KG1 (cell line): ENCODE data around the gene SLC13A3.

Source experiments
- DNase-seq: peaks from one replicate; lab custom pipeline; 2025; lab: John Stamatoyannopoulos, UW

SLC13A3 gene

DNA sequence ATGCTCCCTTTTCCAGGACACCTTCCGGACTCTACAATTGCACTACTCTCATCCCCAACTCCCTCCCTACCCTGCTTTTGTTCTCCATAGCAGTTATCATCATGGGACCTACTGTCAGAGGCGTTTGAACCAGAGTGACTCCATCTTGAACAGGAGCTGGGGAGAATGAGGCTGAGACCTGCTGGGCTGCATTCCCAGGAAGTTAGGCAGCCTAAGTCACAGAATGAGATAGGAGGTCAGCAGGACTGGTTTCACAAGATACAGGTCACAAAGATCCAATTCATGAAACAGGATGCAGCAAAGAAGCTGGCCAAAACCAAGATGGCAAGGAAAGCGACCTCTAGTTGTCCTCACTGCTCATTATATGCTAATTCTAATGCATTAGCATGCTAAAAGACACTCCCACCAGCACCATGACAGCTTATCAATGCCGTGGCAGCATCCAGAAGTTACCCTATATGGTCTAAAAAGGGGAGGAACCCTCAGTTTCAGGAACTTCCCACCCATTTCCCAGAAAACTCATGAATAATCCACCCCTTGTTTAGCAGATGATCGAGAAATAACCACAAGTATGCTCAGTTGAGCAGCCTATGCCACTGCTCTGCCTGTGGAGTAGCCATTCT lies 15.6 kb downstream of the SLC13A3 start:
- DNase-seq, result no peak

DNA sequence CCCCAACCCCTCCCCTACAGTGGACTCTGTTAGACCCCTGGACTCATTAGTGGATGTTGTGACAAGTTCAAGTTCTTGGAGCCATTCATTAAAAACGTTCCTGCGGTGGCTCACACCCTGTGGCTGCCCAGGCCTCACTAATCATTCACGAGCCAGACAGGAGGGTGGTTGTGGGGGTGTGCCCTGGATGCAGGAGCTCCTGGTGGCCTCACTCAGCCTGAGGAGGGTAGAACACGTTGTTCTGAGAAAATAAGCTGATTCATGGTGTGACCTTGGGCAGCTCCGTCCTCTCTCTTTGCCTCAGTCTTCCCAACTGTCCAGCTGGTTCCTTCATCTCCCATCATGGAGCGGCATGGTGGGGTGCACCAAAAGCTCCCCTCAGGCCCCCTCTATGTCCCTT lies 16.7 kb downstream of the SLC13A3 start:
- no peak for DNase-seq

DNA sequence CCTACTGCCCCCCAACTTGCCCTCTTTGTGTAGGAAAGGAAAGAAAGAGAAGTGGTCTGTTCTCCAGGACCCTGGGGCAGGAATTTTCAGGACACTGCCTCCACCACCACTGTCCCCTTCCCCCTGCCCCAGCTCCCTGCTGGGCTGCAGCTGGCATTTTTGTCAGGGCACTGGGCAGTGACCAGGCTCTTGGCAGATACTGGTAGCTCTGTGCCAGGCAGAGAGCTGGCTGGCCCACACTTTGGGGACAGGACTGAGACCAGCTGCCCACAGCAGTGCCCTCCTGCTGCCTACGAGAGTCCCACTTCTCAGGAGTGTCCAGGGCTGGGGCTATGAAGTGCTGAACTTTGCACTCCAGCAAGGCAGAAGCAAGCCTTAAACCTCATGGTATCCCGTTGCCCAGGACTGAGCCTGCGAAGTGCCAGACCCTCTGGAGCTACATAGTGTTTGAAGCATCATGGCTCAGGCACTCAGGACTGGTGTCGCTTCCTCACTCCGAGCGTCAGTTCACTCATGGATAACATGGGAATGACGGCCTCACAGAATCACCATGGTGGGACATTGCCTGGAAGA lies 19.3 kb downstream of the SLC13A3 start:
- no peak for DNase-seq

DNA sequence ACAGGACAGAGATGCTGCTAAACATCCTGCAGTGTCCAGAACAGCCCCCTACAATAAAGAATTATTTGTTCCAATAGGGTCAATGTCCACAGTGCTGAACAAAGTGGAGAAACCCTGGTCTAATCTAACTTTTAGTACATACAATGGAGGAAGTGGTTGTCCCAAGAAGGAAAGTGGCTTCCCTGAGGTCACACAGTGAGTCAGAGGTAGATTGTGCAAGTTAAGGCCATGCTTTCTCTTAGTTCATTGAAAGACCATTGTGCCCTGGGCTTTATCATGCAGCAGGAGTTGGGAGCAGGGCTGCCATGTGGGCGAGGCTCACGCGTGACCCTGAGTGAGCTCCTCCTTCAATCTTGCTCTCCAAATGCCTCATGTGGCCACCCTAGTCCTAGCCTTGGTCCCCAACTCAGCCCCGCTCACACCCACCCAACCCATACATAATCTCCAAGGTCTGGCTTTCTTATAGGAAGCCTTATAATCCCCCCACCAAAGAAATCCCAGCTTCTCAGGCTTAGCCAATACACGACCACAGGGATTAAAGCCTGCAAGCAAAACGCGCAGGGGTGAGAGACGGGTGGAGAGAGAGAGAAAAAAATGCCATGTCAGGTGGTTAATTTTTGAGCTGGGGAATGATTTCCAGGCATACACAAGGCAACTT lies 19.9 kb downstream of the SLC13A3 start:
- no peak for DNase-seq

DNA sequence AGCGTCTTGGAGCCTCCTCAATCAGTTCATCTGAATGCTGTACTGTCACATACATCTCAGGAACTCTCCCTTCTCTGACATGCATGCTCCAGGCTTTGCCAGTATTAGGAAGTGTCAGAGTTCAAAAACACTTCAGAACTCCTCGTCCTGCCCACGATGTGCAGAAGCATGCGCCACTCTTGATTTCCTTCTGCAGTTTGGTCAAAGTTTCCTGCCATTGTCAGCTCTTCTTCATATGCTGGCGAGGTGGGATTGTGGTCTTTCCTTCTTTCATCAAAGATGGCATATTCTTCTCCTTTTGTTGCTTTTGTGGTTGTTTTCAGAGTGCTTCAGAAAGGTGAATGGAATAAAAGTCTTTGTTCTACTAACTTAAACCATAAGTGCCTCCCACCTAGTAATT lies 21.0 kb downstream of the SLC13A3 start:
- DNase-seq, result no peak

DNA sequence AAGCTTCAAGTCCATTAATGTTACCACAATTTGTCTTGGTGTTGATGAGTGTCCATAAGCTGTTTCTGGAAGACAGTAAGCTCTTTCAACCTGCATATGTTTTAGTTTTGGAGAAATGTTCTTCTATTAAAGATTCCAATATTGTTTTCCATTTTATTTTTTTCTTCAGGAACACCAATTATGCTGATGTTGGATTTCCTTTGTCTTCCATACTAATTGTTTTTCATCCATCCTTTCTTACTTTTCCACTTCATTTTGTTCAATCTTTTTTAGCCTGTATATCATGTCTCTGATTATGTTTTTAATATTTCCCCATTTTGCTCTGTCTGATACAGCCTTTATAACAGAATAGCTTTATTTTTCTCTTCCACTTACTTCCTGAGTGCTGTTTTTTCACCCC lies 21.9 kb downstream of the SLC13A3 start:
- no peak for DNase-seq

DNA sequence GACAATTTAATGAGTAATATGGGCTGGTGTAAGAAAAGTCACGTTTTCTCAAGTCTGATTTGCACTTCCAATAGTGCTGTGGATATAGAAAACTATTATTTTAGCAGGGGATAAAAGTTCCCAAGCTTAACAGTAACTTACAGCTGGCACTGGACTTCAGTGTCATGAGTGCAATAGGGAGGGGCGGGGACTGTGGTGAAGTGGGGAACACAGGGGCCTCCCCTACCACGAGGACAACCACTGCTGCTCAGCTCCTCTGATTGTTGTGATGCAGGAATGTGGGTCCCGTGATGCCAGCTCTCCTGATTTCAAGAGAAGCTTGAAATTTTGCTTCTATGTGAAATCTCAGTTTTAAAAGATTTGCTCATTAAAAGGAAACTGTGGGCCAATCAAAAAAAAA lies 24.0 kb downstream of the SLC13A3 start:
- no peak for DNase-seq

DNA sequence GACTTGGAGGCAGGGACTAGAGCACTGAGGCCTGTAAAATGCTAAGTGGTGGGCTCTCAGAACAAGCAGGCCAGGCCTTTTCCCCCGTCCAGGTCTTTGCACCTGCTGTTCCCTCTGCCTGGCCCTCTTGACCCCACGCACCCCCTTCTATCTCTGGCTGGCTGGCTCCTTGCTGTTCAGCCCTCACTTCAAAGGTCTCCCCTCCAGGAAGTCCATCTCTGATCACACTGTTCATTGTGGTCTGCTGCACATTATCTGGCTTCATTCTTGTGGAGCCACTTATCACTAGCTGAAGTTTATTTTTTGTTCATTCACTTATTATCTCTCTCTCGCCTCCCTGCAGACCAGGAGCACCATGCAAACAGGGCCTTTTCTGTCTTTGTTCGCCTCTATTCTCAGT lies 24.5 kb downstream of the SLC13A3 start:
- DNase-seq, result no peak

DNA sequence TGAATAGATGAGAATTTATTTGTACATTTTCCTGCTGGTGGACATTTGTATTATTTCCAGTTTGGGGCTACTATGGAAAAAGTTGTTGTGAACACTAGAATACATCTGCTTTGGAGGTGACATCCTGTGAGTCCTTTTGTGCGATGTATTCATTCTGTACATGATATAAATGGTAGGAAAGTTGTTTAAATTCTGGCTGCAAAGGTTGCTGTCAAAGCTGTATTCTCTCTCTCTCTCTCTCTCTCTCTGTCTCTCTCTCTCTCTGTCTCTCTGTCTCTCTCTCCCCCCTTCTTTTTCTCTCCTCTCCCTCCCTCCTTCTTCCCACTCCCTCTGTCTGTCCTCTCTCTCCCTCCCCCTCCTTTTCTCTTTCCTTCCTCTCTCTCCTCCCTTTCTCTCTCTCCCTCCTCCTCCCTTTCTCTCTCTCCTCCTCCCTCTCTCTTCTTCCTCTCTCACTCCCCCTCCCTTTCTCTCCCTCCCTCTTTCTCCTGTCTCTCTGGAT lies 25.3 kb downstream of the SLC13A3 start:
- DNase-seq, result no peak

DNA sequence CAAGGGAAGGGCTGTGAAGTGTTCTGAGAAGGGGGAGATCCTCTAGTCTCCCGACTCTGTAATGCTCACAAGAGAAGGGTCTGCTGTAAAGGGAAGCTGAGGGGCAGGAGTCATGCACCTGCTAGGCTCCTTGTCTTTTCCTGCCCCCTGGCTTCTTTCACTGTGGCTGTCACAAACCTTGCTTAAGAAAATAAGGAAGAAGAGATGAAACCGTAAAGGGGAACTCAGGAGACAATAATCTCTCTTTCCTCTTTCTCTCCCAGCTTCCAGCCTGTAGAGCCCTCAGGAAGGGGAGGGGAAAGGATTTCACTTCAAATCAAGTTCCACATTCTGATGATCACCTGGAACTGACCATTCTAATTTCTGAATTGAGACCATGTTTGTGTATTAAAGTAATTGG lies 26.3 kb downstream of the SLC13A3 start:
- no peak for DNase-seq

DNA sequence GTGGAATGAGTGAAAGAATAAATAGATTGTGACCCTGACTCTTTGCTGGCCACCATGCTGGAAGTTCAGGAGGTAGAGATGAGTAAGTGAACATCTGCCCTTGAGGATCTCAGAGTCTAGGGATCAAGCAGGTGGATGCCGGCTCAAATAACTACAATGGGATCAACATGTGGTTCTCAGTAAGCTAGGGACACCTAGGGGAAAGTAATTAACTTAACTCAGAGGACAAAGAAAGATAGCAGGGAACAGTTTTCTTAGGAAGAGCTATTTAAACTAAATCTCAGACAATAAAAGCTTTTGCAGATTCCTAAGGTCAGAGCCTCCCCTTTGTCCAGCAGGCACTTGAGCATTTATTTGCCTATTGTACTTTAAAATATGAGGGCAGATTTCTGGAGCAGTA lies 29.1 kb downstream of the SLC13A3 start:
- DNase-seq, result no peak

DNA sequence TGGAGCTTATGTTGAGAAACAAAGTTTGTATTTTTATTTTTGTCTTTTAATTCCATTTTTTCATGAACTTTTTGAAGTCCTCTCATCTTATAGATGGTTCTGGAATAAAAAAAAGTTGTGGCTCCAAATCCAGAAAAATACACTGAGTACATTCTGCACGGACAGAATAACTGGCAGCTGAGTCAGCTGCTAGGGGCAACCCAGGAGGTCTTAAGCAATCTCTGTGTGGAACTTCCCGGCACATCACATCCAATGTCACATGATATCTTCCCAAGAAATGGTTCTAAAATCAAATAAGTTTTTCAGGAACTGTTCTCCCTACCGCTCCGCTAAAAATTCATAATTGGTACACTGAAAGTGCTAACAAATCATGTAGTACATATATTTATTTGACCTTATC lies 29.8 kb downstream of the SLC13A3 start:
- no peak for DNase-seq

DNA sequence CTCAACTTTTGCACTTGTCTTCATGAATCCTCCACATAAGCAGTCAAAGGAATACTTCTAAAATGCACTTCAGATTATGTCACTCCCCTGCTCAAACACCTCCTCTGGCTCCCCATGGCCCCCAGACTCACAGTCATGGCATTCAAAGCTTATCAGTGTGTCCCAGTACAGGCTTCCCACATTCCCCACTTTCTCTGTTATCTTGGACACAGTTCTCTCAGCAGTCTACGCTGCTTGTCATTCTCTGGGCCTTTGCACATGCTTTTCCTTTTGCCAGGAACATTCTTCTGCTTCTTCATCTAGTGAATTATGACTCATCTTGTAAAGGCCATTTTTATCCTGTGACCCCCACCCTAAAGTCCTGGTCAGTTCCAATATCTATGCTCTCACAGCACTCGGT lies 31.8 kb downstream of the SLC13A3 start:
- DNase-seq, result no peak

DNA sequence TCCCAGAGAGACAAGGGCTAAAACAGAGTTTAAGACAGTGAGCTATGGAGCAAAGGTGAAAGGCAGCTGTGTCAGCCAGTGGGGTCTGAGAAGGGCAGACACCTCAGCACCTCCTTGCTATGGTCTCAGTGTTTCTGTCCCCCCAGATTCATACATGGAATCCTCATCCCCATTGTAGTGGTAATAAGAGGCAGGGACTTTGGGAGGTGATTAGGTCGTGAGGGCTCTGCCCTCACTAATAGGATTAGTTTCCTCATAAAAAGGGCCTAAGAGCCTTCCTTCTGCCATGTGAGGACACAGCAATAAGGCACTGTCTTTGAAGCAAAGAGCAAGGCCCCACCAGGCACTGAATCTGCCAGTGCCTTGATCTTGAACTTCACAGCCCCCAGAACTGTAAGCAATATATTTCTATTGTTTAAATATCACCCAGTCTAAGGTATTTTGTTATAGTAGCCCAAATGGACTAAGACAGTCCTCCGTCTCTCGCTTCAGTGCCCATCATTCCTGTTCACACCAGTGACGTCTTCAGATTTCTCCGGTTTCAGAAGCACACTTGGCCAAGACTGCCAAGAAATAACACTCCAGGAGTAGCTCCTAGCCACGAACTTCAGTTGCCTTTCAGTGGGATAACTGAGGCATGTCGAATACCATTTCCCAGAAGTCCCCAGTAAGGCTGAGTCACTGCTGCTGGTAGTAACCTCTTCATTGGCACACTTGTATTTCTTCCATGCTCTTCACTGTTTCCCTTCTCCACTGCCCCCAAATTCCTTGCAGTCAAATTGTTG lies 32.8 kb downstream of the SLC13A3 start:
- DNase-seq, result no peak

DNA sequence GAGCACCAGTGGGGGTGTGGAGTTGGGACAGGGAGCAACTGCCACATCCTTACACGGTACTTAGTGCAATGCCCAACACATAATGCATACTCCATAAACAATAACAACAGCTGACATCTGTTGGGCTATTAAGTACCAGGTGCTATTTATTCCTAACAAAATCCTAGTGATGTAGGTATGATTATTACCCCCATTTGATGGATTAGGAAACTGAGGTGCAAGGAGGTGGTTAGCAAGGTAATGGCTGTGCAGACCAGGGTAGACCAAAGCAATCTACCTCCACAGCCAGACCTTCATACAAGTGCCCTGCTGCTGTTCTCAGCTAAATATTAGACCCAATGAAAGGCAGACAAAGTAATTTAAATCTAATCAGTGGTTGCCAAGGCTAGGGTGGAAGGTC lies 36.8 kb downstream of the SLC13A3 start:
- no peak for DNase-seq

DNA sequence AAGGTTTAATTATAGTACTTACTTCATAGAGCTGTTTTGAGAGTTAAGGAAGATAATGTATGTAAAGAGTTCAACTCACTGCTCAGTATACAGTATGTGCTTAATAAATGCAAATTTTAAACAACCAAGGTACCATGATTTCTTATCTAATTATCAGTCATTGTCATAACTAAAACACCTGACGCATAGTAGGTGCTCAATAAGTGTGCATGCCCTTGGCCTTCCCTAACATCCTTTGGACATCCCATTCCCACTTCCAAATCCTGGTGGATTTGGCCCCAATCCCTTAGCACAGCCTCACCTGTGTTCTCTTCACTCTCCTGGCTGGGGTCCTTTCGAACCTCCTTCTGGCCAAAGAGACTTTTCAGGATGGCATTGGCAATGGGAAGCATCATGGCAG lies 41.1 kb downstream of the SLC13A3 start:
- DNase-seq, result no peak

DNA sequence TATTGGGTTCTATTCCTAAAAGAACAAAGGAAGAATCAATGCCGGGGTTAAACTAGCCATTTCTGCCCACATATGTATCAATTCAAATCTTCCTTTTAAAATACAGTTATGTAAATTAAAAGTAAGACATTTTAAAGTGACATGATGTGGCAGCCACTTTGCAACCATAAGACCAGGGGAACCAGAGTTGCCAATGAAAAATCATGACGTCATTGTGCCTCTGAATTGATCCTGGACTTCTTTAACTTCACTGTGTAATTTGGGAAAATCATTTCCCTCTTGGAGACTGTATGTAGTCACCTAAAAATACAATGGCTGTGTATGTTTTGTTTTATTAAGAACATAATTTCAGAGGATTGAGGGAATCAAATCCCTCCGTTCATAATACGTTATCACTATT lies 42.2 kb downstream of the SLC13A3 start:
- no peak for DNase-seq

DNA sequence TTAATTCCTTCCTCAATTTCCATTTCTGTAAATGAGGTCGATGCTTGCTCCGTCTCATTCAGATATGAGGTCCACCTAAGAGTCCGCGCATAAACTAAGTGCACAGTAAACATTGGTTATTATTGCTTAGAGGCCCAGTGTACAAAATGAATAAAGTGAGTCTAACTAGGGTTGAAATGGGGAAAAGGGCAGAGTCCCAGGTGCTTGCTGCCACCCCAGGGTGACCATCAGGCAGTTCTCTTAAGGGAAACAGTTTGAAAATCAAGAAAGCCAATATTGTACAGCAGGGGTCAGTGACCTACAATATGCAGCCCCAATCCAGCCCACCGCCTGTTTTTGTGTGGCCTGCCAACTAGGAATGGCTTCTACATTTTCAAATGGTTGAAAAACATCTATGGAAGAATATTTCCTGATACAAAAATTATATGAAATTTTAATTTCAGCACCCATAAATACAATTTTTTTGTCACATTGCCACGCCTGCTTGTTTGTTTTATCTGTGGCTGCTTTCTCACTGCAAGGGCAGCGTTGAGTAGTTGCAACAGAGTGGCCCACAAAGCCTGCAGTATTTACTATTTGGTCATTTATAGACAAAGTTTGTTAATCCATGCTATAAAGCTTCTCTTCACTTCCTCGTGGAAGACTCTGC lies 43.3 kb downstream of the SLC13A3 start:
- DNase-seq, result no peak

DNA sequence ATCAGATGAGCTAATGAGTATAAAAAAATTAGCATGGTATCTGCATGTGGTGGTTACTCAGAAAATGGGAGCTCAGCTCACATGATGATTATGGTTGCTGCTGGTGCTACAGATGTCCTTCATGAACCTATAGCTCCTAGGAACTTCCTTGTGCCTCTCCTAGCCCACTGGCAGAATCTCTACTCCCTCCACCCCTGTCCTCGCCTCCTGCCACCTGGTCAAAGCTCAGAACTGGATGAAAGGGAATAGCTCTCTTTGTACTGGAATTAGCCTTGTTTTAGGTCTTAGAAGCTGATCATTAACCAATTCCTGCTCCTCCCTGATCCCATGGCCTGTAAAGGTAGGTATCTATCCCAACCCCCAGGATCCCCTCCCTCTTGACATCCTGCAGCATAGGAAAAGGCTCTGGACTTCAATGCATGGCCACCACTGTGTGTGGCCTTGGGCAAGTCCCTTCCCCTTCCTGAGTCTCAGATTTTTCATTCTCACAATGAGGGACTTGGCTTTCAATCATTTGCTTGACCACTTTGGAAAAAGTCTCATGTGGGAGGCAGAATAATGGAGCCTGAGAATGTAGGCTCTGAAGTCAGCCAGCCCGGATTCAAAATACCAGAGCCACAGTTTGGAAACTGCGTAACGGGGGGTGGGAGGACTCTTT lies 43.9 kb downstream of the SLC13A3 start:
- no peak for DNase-seq

DNA sequence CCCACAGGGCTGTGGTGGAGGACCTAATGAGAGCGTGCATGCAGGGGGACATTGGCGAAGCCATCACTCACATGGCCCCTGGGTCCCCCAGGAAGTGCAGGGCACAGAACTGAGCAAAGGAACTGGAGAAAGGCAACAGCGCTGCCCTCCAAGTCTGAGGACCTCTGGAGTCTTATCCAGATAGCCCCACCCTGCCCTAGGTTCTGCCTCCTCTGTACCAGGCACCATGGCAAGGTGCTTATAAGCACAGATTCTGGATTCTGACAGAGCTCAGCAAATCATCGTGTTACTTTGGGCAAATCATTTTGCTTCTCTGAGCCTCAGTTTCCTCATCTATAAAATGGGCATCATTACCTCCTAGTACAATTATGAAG lies 44.5 kb downstream of the SLC13A3 start:
- DNase-seq, result no peak

DNA sequence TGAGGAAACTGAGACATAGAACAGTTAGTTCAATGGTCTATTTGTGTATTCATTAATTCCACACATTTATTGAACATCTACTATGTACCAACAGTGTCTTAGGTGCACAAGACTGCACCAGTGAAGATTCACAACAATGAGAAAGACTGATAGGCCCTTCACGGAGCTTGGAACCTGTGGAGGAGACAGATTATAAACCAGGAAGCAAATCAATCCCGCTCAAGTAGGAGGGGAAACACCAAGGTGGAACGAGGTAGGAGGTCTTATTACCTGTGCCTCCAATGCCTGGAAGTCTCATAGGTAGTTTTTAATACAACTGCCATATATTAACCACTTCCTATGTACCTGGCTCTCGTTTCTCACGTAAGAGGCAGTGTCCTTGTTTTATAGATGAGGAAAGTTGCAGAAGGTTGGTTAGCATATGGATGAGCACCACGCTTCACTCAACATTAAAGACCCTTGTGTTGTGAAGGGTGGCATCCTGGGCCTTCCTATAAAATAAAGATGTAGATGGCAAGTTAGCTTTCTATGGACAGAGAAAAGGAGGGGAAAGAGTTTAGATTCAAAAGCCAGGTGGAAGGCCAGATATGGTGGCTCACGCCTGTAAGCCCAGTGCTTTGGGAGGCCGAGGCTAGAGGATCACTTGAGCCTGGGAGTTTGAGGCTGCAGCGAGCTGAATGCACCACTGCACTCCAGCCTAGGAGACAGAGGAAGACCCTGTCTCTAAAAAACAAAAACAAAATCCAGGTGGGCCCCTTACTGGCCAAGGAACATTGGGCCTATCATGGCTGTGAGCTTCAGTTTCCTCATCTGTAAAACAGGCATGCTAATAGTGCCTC lies 45.1 kb downstream of the SLC13A3 start:
- DNase-seq, result no peak
